ENCODE results near the gene LRRC39.

The LRRC39 gene

GRCh38 chr1:100178091-100178490, at the start of gene LRRC39:
TSS of gene LRRC39 (minus strand) at chr1:100178256. CDS start at chr1:100168516, 9,740 bp downstream.
- TF ChIP-seq CTCF (conservative IDR thresholded peaks at IDR 0.05), result no peak

DNA sequence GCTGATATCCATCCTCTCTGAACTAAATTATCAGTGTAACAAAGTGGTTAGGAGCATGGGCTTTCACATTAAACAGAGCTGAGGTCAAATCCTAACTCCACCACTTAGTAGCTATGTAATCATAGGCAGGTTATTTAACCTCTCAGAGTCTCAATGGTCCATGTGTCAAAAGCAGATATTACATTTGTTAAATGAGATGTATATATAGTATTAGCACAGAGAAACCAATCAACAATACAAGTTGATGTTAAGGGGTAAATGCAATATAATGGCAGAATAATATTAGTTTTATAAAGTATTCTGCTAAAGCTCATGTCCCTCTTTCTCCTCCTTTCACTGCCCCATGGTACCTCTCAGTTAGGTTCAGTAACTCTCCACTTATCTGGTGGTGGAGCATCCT, 44.4 kb upstream of the LRRC39 start:
- H3K27ac ChIP-seq, result no peak overlapping the region
- TF ChIP-seq CTCF (conservative IDR thresholded peaks at IDR 0.05), result no peak

More at GRCh38 chr1:100178091-100178490, at the start of gene LRRC39:
- H3K27ac ChIP-seq, result no peak within 1 kb of the TSS

DNA sequence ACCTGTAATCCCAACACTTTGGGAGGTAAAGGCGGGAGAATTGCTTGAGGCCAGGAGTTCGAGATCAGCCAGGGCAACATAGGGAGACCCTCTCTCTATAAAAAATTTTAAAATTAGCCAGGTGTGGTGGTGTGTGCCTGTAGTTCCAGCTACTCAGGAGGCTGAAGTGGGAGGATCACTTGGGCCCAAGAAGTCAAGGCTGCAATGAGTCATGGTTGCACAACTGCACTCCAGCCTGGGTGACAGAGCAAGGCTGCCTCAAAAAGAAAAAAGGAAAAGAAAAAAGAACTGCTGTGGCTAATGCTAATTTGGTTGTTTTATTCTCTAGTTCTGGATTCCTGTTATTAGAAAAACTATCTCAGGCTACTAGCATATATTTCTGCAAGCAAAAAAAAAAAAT, 41.8 kb upstream of the LRRC39 start:
- no peak for TF ChIP-seq CTCF (conservative IDR thresholded peaks at IDR 0.05)
- no peak overlapping the region for H3K27ac ChIP-seq

- TF ChIP-seq CTCF (conservative IDR thresholded peaks at IDR 0.05), result no peak
These were observed 41.4 kb upstream of the LRRC39 start for GRCh38 chr1:100219457-100219856.

GRCh38 chr1:100217834-100218233, 39.8 kb upstream of the LRRC39 start:
- no peak overlapping the region for H3K27ac ChIP-seq
- no peak for TF ChIP-seq CTCF (conservative IDR thresholded peaks at IDR 0.05)

More at GRCh38 chr1:100219457-100219856, 41.4 kb upstream of the LRRC39 start:
- no peak overlapping the region for H3K27ac ChIP-seq

GRCh38 chr1:100215101-100215500, 37.0 kb upstream of the LRRC39 start:
- no peak overlapping the region for H3K27ac ChIP-seq
- no peak for TF ChIP-seq CTCF (conservative IDR thresholded peaks at IDR 0.05)

GRCh38 chr1:100213141-100213540, 35.1 kb upstream of the LRRC39 start:
- no peak for TF ChIP-seq CTCF (conservative IDR thresholded peaks at IDR 0.05)
- no peak overlapping the region for H3K27ac ChIP-seq
